ENCODE measurements around the gene PRR23E. TPM values are rescaled to one million over a fixed set of nuclear protein-coding genes. Genes with fewer than 3 reads are reported as not detected.

The PRR23E gene
- total RNA-seq, 1 experiment from 2014 or later = not detected

- Mint-ChIP-seq H3K27me3 (ENCODE audit: insufficient read depth, unreplicated experiment) (no peaks in the 10 kb centered on the region), H3K4me1 (ENCODE audit: insufficient read depth, unreplicated experiment) (no peaks in the 10 kb centered on the region), H3K27ac (ENCODE audit: low read depth, unreplicated experiment) (no peak overlapping the region), H3K36me3 (ENCODE audit: insufficient read depth, unreplicated experiment) (no peaks in the 10 kb centered on the region), H3K9me3 (ENCODE audit: unreplicated experiment) (peaks cover 19% of the 10 kb centered on the region), H3K4me3 (ENCODE audit: unreplicated experiment) (no peak overlapping the region)
- no TSS peak for BruUV-seq (replicated peaks)
- ChIA-PET POLR2A (no interaction called here), CTCF (no interaction called here)
- TF ChIP-seq, protein P1, sequence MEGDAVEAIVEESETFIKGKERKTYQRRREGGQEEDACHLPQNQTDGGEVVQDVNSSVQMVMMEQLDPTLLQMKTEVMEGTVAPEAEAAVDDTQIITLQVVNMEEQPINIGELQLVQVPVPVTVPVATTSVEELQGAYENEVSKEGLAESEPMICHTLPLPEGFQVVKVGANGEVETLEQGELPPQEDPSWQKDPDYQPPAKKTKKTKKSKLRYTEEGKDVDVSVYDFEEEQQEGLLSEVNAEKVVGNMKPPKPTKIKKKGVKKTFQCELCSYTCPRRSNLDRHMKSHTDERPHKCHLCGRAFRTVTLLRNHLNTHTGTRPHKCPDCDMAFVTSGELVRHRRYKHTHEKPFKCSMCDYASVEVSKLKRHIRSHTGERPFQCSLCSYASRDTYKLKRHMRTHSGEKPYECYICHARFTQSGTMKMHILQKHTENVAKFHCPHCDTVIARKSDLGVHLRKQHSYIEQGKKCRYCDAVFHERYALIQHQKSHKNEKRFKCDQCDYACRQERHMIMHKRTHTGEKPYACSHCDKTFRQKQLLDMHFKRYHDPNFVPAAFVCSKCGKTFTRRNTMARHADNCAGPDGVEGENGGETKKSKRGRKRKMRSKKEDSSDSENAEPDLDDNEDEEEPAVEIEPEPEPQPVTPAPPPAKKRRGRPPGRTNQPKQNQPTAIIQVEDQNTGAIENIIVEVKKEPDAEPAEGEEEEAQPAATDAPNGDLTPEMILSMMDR (IDR thresholded peaks at IDR 0.05; ENCODE audit: unreplicated experiment) = no peak
- intact Hi-C loops (cut with micrococcal nuclease) = no loop called here
- DNase-seq (ENCODE audit: unreplicated experiment) = no peak
Measured at GRCh38 chr3:127238602-127239001, 45.7 kb downstream of the PRR23E start.

GRCh38 chr3:127247292-127247691 lies 54.4 kb downstream of the PRR23E start:
- intact Hi-C loops (cut with micrococcal nuclease) = no loop called here

More at GRCh38 chr3:127247292-127247691, 54.4 kb downstream of the PRR23E start:
- TF ChIP-seq, protein P1 (IDR thresholded peaks at IDR 0.05; ENCODE audit: unreplicated experiment) = no peak
- Mint-ChIP-seq H3K36me3 (ENCODE audit: insufficient read depth, unreplicated experiment) (no peaks in the 10 kb centered on the region), H3K4me1 (ENCODE audit: insufficient read depth, unreplicated experiment) (no peaks in the 10 kb centered on the region), H3K4me3 (ENCODE audit: unreplicated experiment) (no peak overlapping the region), H3K27me3 (ENCODE audit: insufficient read depth, unreplicated experiment) (no peaks in the 10 kb centered on the region), H3K9me3 (ENCODE audit: unreplicated experiment) (peaks cover 13% of the 10 kb centered on the region), H3K27ac (ENCODE audit: low read depth, unreplicated experiment) (no peak overlapping the region)
- ChIA-PET CTCF (no interaction called here), POLR2A (no interaction called here)
- no TSS peak for BruUV-seq (replicated peaks)
- no peak for DNase-seq (ENCODE audit: unreplicated experiment)

Other genes starting within 250 kb of the PRR23E start
- 42.1 and 48.4 TPM in 2 replicates for gene PLXNA1, start 210.0 kb upstream of the PRR23E start, total RNA-seq (2022)
- gene PRR20G, start 94.9 kb downstream of the PRR23E start, total RNA-seq (2022) = not detected in 2 replicates